Activated naive CD8-positive, alpha-beta T cell (primary cell): ENCODE measurements around the gene ARHGDIG.
"Not testable (repeated sequence)": the region's sequence is repeated elsewhere in the genome, so short reads cannot be mapped to it uniquely, and the experiment has no call there.

Experiments used
- H3K27ac Mint-ChIP-seq: one replicate; pipeline ENCODE4 v1.8.0; 2021; ENCODE audit warnings: mixed read lengths
- H3K27me3 Mint-ChIP-seq: one replicate; pipeline ENCODE4 v1.8.0; 2021; ENCODE audit warnings: mixed read lengths
- H3K36me3 Mint-ChIP-seq: one replicate; pipeline ENCODE4 v1.8.0; 2021; ENCODE audit warnings: mixed read lengths
- H3K4me1 Mint-ChIP-seq: one replicate; pipeline ENCODE4 v1.8.0; 2021; ENCODE audit warnings: low read depth, mixed read lengths
- H3K4me3 Mint-ChIP-seq: one replicate; pipeline ENCODE4 v1.8.0; 2021; ENCODE audit warnings: mild to moderate bottlenecking, mixed read lengths
- H3K9me3 Mint-ChIP-seq: one replicate; pipeline ENCODE4 v1.8.0; 2021; ENCODE audit warnings: low read depth, mixed read lengths

ARHGDIG gene

DNA sequence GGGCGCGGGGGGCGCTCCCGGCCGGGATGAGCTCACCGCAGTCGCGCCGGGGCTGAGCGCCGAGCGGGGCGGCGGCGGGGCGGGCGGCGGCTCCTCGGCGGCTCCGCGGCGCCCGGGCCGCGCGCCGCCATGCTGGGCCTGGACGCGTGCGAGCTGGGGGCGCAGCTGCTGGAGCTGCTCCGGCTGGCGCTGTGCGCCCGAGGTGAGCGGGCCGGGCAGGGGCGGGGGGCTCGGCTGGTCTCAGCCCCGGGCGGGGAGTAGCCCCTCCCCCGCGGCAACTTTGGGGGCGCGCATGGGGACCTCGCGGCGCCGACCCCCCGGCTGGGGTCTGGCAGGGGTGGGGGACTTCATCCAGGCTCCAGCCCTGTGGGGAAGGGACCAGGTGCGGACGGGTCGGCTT is at the start of gene ARHGDIG:
Gene ARHGDIG (plus strand): TSS at position 40 of the 400 bp plus-strand sequence. CDS start 90 bp downstream, at position 130.
- peaks cover 6% of the 10 kb centered on the region for H3K27me3 Mint-ChIP-seq
- no peaks in the 10 kb centered on the region for H3K9me3 Mint-ChIP-seq
- H3K4me1 Mint-ChIP-seq, result peaks cover 8% of the 10 kb centered on the region
- H3K27ac Mint-ChIP-seq, result no peak within 1 kb of the TSS
- no peaks in the 10 kb centered on the region for H3K36me3 Mint-ChIP-seq
- H3K4me3 Mint-ChIP-seq, result peak within 1 kb of the TSS; percentile 27

DNA sequence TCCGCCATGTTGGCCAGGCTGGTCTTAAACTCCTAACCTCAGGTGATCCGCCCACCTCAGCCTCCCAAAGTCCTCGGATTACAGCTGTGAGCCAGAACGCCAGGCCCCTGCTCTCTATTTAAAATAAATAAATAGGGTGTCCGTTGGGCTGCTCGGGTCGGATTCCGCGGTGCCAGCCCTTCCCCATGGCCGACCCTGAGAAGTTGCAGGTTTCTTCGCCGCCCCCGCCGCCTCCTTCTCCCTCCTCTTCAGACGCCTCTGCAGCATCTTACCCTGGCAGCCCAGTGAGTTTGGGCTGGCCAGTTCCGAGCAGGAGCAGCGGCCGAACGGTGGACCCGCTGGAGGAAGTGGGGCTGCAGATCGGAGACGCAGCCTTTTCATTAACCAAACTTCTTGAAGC is 49.4 kb upstream of the ARHGDIG start:
- Mint-ChIP-seq H3K4me1 (peaks cover 39% of the 10 kb centered on the region), H3K27me3 (no peaks in the 10 kb centered on the region), H3K4me3 (no peak overlapping the region), H3K9me3 (no peaks in the 10 kb centered on the region), H3K27ac (no peak overlapping the region), H3K36me3 (no peaks in the 10 kb centered on the region)

DNA sequence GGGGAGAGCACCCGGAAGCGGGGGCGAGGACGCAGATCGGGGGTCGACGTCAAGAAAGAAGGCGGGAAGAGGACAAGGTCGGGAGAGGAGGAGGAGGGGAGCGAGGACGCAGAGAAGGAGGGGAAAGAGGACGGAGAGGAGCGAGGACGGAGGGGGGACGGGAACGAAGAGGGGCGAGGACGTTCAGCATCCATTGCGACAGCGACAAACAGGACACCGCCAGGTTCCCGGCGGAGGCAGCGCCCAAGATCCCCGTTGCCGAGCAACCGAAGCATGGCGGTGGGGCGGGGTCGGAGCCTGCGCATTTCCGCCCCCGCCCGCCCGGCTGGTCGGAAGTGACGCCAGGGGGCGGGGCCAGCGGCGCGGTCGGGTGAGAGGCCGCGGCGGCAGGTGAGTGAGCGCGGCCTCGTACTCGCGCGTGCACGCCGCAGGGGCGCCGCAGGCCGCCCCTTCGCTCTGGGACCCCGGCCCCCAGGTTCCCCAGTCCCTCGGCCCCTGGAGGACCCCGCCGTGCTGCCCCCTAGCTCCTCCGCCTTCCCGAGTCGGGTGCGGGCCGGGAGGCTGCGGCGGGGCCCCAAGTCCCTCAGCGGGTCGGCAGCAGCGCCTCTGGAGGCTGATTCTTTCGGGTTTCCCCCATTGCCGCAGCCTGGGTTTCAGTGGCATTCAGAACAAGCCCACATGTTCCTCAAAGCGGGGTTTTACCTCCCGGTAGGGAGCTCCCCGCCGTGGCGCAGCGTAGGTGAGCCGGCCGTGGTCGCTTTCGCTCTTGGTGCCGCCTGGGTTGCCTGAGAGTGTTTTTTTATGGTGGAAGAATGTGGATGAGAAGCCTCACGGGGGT is 45.7 kb upstream of the ARHGDIG start, which contains the start of gene FAM234A:
Gene FAM234A (plus strand): TSS at position 354 of the 838 bp plus-strand sequence. CDS start 19,593 bp downstream, outside the sequence.
- Mint-ChIP-seq H3K27me3 (no peaks in the 10 kb centered on the region), H3K4me3 (peak within 1 kb of the TSS; percentile 97), H3K27ac (peak within 1 kb of the TSS; percentile 97), H3K4me1 (peaks cover 18% of the 10 kb centered on the region), H3K36me3 (peaks cover under 1% of the 10 kb centered on the region), H3K9me3 (no peaks in the 10 kb centered on the region)

DNA sequence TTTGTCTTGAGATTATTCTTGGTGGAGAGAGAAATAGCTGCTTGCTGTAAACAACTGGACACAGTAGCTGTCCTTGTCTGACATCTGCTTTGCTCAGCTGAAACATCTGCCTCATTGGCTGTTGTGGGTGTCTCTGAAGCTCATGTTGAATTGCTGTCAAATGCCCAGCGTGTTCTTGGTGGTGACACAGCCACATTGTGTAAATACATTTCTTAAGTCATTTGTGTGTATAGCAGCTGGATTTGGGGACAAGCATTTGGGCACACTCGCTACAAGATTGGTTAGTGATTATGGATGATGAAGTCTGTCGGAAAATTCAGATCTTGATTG is 40.5 kb upstream of the ARHGDIG start:
- H3K27me3 Mint-ChIP-seq, result no peaks in the 10 kb centered on the region
- peaks cover 3% of the 10 kb centered on the region for H3K36me3 Mint-ChIP-seq
- H3K9me3 Mint-ChIP-seq, result no peaks in the 10 kb centered on the region
- peaks cover 26% of the 10 kb centered on the region for H3K4me1 Mint-ChIP-seq
- no peak overlapping the region for H3K4me3 Mint-ChIP-seq
- peak overlapping the region; percentile 28 for H3K27ac Mint-ChIP-seq

DNA sequence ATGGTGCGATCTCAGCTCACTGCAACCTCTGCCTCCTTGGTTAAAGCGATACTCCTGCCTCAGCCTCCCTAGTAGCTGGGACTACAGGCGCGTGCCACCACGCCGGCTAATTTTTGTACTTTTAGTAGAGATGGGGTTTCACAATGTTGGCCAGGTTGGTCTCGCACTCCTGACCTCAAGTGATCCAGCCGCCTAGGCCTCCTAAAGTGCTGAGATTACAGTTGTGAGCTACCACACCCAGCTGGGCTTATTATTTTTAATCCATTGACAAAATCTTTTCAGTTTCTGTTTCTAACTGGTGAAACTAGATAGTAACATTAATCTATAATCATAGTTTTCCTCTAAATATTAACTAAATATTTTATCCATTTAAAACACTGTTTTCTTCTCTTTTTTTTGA is 39.8 kb upstream of the ARHGDIG start:
- Mint-ChIP-seq H3K27ac (peak overlapping the region; percentile 28), H3K27me3 (no peaks in the 10 kb centered on the region)

DNA sequence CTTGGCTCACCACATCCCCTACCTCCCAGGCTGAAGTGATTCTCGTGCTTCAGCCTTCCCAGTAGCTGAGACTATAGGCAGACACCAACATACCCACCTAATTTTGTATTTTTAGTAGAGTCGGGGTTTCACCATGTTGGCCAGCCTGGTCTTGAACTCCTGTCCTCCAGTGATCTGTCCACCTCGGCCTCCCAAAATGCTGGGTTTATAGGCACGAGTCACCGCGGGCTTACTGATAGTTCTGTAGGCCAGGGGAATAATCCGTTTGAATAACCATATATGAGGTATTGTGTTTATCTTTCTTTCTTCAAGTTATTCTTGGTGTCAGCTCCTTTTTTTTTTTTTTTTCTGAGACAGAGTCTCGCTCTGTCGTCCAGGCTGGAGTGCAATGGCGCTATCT is 38.1 kb upstream of the ARHGDIG start:
- Mint-ChIP-seq H3K4me1 (peaks cover 17% of the 10 kb centered on the region), H3K4me3 (no peak overlapping the region), H3K9me3 (no peaks in the 10 kb centered on the region), H3K27me3 (no peaks in the 10 kb centered on the region), H3K27ac (no peak overlapping the region), H3K36me3 (peaks cover 3% of the 10 kb centered on the region)

More for the DNA sequence above, 39.8 kb upstream of the ARHGDIG start:
- H3K4me1 Mint-ChIP-seq, result peaks cover 20% of the 10 kb centered on the region
- H3K36me3 Mint-ChIP-seq, result peaks cover 3% of the 10 kb centered on the region
- no peak overlapping the region for H3K4me3 Mint-ChIP-seq
- H3K9me3 Mint-ChIP-seq, result no peaks in the 10 kb centered on the region

DNA sequence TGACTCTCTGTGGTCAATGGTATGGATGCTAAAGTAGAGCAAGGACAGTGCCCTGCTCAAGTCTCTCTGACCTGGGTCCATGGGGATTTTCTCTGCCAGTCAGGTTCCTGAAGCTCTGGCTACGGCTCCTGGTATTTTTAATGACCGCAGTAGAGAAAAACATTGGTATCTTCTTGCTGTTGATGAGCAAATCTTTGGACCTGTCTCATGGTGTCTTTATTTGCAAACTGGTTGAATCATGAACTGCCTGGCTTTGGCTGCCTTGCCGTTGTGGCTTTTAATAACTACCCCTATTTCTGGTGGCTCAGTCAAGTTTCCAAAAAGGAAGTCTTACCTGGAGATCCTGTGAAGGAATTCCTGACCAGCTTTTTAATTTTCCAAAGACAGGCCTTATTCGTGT is 37.0 kb upstream of the ARHGDIG start:
- Mint-ChIP-seq H3K27me3 (no peaks in the 10 kb centered on the region), H3K36me3 (peaks cover 3% of the 10 kb centered on the region), H3K27ac (no peak overlapping the region), H3K4me3 (no peak overlapping the region), H3K4me1 (peaks cover 15% of the 10 kb centered on the region), H3K9me3 (no peaks in the 10 kb centered on the region)

DNA sequence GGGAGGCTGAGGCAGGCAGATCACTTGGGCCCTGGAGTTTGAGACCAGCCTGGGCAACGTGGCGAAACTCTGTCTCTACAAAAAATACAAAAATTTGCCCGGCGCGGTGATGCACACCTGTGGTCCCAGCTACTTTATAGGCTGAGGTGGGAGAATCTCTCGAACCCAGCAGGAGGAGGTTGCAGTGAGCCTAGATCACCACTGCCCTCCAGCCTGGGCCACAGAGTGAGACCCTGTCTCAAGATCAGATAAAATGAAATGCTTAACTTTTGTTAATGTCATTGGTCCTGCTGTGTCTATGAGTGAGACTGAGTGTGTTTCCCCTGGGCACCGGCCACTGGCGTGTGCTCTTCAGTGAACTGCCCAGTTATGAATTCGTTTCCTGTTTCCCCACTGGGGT is 35.3 kb upstream of the ARHGDIG start:
- Mint-ChIP-seq H3K4me1 (peaks cover 8% of the 10 kb centered on the region), H3K9me3 (no peaks in the 10 kb centered on the region), H3K27me3 (no peaks in the 10 kb centered on the region), H3K4me3 (no peak overlapping the region), H3K27ac (no peak overlapping the region), H3K36me3 (no peaks in the 10 kb centered on the region)

DNA sequence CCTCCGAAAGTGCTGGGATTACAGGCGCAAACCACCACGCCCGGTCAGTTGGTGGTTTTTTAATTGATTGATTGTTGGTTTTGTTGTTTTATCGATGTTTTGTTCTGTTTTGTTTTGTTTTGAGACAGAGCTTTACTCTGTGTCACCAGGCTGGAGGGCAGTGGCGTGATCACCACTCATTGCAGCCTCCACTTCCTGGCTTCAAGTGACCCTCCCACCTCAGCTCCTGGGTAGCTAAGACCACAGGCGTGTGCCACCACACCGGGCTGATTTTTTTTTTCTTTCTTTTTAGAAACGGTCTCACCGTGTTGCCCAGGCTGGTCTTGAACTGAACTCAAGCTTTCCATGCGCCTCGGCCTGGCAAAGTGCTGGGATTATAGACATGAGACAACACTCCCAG is 33.4 kb upstream of the ARHGDIG start:
- H3K27me3 Mint-ChIP-seq, result no peaks in the 10 kb centered on the region
- no peak overlapping the region for H3K4me3 Mint-ChIP-seq
- no peak overlapping the region for H3K27ac Mint-ChIP-seq
- H3K9me3 Mint-ChIP-seq, result no peaks in the 10 kb centered on the region
- H3K4me1 Mint-ChIP-seq, result peaks cover 4% of the 10 kb centered on the region
- no peaks in the 10 kb centered on the region for H3K36me3 Mint-ChIP-seq

DNA sequence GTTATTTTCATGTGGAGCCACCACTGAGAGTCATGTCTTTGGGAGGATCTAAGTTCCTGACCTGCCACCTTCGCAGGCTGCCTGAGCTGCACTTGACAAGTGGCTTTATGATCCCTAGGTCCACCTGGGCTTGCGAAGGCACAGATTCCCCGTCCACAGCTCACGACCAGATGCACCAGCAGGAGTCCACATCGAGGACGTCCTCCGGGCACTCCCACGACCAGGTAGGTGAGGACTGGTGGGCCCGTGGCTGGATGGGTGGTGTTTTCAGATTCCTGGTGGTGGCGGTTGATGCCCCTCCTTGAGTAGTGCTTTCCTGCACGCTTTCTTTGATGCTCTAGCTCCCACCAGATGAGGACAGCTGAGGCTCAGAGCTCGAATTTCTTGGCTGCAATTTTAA is 31.0 kb upstream of the ARHGDIG start:
- Mint-ChIP-seq H3K27me3 (no peaks in the 10 kb centered on the region), H3K9me3 (no peaks in the 10 kb centered on the region), H3K4me1 (peaks cover 17% of the 10 kb centered on the region), H3K36me3 (peaks cover 3% of the 10 kb centered on the region), H3K27ac (no peak overlapping the region), H3K4me3 (no peak overlapping the region)

DNA sequence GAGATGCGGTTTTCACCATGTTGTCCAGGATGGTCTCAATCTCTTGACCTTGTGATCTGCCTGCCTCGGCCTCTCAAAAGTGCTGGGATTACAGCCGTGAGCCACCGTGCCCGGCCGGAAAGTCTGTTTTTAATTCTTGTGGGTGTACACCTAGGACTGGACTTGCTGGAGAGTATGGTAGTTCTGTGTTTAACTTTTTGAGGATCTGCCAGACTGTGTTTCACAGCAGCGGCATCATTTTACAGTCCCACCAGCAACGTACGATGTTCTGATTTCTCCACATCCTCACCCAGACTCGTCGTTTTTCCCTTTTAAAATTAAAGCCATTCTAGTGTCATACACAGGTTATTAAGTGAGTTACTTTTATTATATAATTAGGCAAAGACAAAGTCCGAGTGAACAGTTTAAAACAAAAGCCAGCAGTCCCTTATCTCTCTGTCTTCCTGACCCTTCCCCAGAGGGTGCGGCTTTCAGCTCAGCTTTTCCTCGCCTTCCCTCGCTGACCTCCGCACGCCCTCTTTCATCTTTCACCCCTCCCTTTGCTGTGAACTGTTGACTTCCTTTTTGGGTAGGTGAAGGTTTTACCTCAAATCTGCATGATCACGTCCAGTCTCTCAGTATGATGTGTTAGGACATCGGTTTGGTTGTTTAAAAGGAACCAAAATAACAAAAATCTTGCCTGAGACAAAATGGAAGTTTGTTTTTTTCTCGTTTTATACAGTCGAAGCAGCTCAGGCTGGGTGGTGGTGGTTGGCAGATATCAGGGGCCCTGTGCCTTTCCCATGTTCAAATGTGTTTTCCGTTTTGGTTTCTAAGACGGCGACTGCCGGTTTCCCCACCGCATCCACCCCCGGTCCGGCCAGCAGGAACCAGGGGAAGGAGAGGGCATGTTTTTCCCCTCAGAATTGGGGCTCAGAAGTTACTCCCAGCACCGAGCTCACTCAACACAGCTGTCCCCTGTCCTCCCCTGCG is 27.7 kb upstream of the ARHGDIG start:
- peaks cover 17% of the 10 kb centered on the region for H3K4me1 Mint-ChIP-seq
- H3K36me3 Mint-ChIP-seq, result peaks cover 10% of the 10 kb centered on the region
- peak overlapping the region; percentile 93 for H3K27ac Mint-ChIP-seq
- H3K27me3 Mint-ChIP-seq, result no peaks in the 10 kb centered on the region
- H3K4me3 Mint-ChIP-seq, result peak overlapping the region; percentile 84
- no peaks in the 10 kb centered on the region for H3K9me3 Mint-ChIP-seq

DNA sequence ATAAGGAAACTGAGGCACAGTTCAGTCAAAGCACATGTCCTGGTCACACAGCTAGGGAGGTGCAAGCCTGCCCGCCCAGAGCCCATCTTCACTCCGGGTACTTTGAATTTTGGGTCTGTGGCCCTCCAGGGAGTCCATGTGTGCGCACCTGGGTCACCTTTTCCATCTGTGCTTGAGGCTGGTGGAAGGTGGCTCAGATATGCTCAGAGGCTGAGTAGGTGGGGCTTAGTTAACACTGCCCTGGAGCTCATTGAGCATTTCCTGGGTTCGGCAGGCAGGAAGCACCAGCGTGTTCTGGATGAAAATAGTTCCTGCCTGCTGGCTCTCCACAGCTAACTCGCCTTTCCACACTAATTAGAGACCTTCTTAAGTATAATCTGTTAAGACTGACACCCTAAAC is 26.6 kb upstream of the ARHGDIG start:
- Mint-ChIP-seq H3K36me3 (peaks cover 10% of the 10 kb centered on the region), H3K4me3 (no peak overlapping the region), H3K27ac (no peak overlapping the region), H3K4me1 (peaks cover 17% of the 10 kb centered on the region), H3K9me3 (no peaks in the 10 kb centered on the region), H3K27me3 (no peaks in the 10 kb centered on the region)

DNA sequence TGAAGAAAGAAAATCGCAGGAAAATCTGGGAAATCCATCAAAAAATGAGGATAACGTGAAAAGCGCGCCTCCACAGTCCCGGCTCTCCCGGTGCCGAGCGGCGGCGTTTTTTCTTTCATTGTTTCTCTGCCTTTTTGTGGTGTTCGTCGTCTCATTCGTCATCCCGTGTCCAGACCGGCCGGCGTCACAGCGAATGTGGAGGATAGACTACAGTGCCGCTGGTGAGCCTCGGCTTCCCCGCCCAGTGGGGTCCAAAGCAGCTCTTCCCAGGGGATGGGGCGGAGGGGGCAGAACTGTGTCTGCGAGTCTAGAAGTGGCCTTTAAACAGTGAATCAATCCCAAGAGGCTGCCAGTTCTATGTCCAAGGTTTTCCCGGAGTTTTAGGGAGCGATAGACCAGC is 25.9 kb upstream of the ARHGDIG start:
- Mint-ChIP-seq H3K4me1 (peaks cover 17% of the 10 kb centered on the region), H3K9me3 (no peaks in the 10 kb centered on the region), H3K4me3 (no peak overlapping the region), H3K36me3 (peaks cover 10% of the 10 kb centered on the region), H3K27ac (no peak overlapping the region), H3K27me3 (no peaks in the 10 kb centered on the region)

DNA sequence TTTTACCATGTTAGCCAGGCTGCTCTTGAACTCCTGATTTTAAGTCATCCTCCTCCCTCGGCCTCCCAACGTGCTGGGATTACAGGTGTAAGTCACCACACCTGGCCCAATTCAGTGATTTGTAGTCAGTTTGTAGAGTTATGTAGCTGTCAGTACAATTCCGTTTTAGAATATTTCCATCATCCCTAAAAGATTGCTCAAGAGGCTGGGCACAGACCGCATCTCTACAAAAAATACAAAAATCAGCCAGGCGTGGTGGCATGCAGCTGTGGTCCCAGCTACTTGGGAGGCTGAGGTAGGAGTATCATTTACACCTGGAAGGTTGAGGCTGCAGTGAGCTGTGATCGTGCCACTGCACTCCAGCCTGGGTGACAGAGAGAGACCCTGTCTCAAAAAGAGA is 25.2 kb upstream of the ARHGDIG start:
- Mint-ChIP-seq H3K27me3 (no peaks in the 10 kb centered on the region), H3K4me1 (peaks cover 17% of the 10 kb centered on the region), H3K4me3 (no peak overlapping the region), H3K9me3 (no peaks in the 10 kb centered on the region), H3K36me3 (peaks cover 10% of the 10 kb centered on the region), H3K27ac (no peak overlapping the region)

DNA sequence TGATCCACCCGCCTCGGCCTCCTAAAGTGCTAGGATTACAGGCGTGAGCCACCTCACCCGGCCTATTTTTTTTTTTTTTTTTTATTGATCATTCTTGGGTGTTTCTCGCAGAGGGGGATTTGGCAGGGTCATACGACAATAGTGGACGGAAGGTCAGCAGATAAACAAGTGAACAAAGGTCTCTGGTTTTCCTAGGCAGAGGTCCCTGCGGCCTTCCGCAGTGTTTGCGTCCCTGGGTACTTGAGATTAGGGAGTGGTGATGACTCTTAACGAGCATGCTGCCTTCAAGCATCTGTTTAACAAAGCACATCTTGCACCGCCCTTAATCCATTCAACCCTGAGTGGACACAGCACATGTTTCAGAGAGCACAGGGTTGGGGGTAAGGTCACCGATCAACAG is 22.3 kb upstream of the ARHGDIG start:
- not testable (repeated sequence) for H3K27ac Mint-ChIP-seq, H3K36me3 Mint-ChIP-seq, H3K27me3 Mint-ChIP-seq, H3K4me1 Mint-ChIP-seq, H3K4me3 Mint-ChIP-seq, H3K9me3 Mint-ChIP-seq
